GM12878 (cell line): ENCODE data around the gene ZNF280D. TPM values are rescaled to one million over a fixed set of nuclear protein-coding genes. Genes with fewer than 3 reads are reported as not detected.

Experiments used
- ATAC-seq: fragments of 200-7000 bp; cut with Tn5 transposase; 3 replicates; pipeline ENCODE4 v1.9.1; 2020; ENCODE audit warnings: mild to moderate bottlenecking, moderate library complexity
- BruUV-seq: library from RNA; stranded (reverse); fragments of 400-500 nt; replicated peaks from 2 replicates; lab custom pipeline; 2021; lab: Mats Ljungman, UMichigan
- CTCF ChIA-PET: fragments of 300-600 bp; sonication (Branson Sonifier 250); formaldehyde crosslinking; extraction: SDS; loops from one replicate; lab custom pipeline; 2021; ENCODE audit warnings: inconsistent platforms; lab: Yijun Ruan, JAX
- POLR2A ChIA-PET: fragments of 350-600 bp; formaldehyde crosslinking; extraction: SDS; loops from one replicate; lab custom pipeline; 2021; ENCODE audit warnings: inconsistent platforms; lab: Charles Lee
- RAD21 ChIA-PET: fragments of 300-600 bp; sonication (Branson Sonifier 250); formaldehyde crosslinking; loops from one replicate; lab custom pipeline; 2023; ENCODE audit warnings: antibody characterized with exemption; ENCODE audit not compliant: unreplicated experiment; lab: Charles Lee
- SMC1A ChIA-PET: fragments of 300-600 bp; sonication (Branson Sonifier 250); formaldehyde crosslinking; loops from one replicate; lab custom pipeline; 2023; ENCODE audit not compliant: unreplicated experiment, uncharacterized antibody; lab: Charles Lee
- DNase-seq: peaks from one replicate; pipeline ENCODE4 v3.0.0-alpha.2; 2011; ENCODE audit warnings: low read depth, low spot score
- FAIRE-seq: peaks from 3 replicates; lab custom pipeline; 2011; peaks lifted over from hg19 to GRCh38; lab: Jason Lieb, UNC
- H2AFZ ChIP-seq: 2 replicates; pipeline ENCODE4 v1.6.0; 2011; ENCODE audit warnings: low read depth, low read length, control low read depth; ENCODE audit not compliant: control insufficient read depth
- H3K27ac ChIP-seq: 2 replicates; pipeline ENCODE4 v1.5.1; 2011; ENCODE audit warnings: control low read depth; ENCODE audit not compliant: control insufficient read depth, insufficient read depth
- H3K27me3 ChIP-seq, 2 experiments: replicated peaks in 1 of 2; 2 replicates each; pipeline versions ENCODE4 v1.6.0 to v1.6.1; 2011; ENCODE audit warnings: low read length in 1 of 2; ENCODE audit not compliant: control insufficient read depth in 2 of 2, insufficient read depth in 2 of 2
- H3K36me3 ChIP-seq, 2 experiments: 2 replicates each; pipeline ENCODE4 v1.5.1; 2011; ENCODE audit warnings: low read length in 1 of 2; ENCODE audit not compliant: control insufficient read depth in 2 of 2, insufficient read depth in 2 of 2
- H3K4me1 ChIP-seq: 2 replicates; pipeline ENCODE4 v1.6.1; 2011; ENCODE audit warnings: mild to moderate bottlenecking, low read length, moderate library complexity, mixed read lengths; ENCODE audit not compliant: control insufficient read depth, insufficient read depth
- H3K4me2 ChIP-seq: 2 replicates; pipeline ENCODE4 v1.6.0; 2011; ENCODE audit warnings: control low read depth; ENCODE audit not compliant: control insufficient read depth, insufficient read depth
- H3K4me3 ChIP-seq: fragments of 200-600 bp; sonication (generic); 2 replicates; pipeline ENCODE4 v1.5.1; 2016
- H3K79me2 ChIP-seq: 2 replicates; pipeline ENCODE4 v1.6.0; 2011; ENCODE audit warnings: low read length; ENCODE audit not compliant: control insufficient read depth, insufficient read depth
- H3K9ac ChIP-seq: 2 replicates; pipeline ENCODE4 v1.8.0; 2011; ENCODE audit warnings: low read length, control low read depth, mixed read lengths; ENCODE audit not compliant: control insufficient read depth, insufficient read depth
- H3K9me3 ChIP-seq: replicated peaks from 3 replicates; pipeline ENCODE4 v1.5.1; 2011; ENCODE audit warnings: mild to moderate bottlenecking, low read length; ENCODE audit not compliant: control insufficient read depth, insufficient read depth
- H4K20me1 ChIP-seq: 2 replicates; pipeline ENCODE4 v1.6.0; 2011; ENCODE audit not compliant: control insufficient read depth, insufficient read depth
- FOXM1 ChIP-seq: IDR thresholded peaks from 2 replicates; pipeline ENCODE4 v1.6.1; 2012; ENCODE audit warnings: low read depth, mild to moderate bottlenecking, inconsistent platforms, low read length, moderate library complexity
- IRF4 ChIP-seq: IDR thresholded peaks from 2 replicates; pipeline ENCODE4 v1.6.1; 2011; ENCODE audit warnings: low read depth, low read length
- NFYA ChIP-seq: IDR thresholded peaks from 2 replicates; pipeline ENCODE4 v1.6.1; 2011; ENCODE audit warnings: low read depth, mild to moderate bottlenecking, low read length, improper control_type of control experiment, borderline replicate concordance
- NR2C2 ChIP-seq: IDR thresholded peaks from 2 replicates; pipeline ENCODE4 v1.6.1; 2011; ENCODE audit warnings: borderline replicate concordance, low read depth; ENCODE audit not compliant: control insufficient read depth, insufficient read length
- PAX5 ChIP-seq: IDR thresholded peaks from 2 replicates; pipeline ENCODE4 v1.6.1; 2011; ENCODE audit warnings: low read depth, low read length, borderline replicate concordance
- POLR2AphosphoS2 ChIP-seq: IDR thresholded peaks from 2 replicates; pipeline ENCODE4 v1.6.1; 2011; ENCODE audit warnings: low read depth, mild to moderate bottlenecking, low read length, improper control_type of control experiment, moderate library complexity
- SMC3 ChIP-seq: IDR thresholded peaks from 2 replicates; pipeline ENCODE4 v1.6.1; 2011; ENCODE audit warnings: low read length, improper control_type of control experiment, borderline replicate concordance
- SPI1 ChIP-seq: IDR thresholded peaks from 2 replicates; pipeline ENCODE4 v1.6.1; 2011; ENCODE audit warnings: low read depth, mild to moderate bottlenecking, low read length, moderate library complexity, borderline replicate concordance; ENCODE audit not compliant: insufficient read depth
- STAT3 ChIP-seq: IDR thresholded peaks from 2 replicates; pipeline ENCODE4 v1.6.1; 2011; ENCODE audit warnings: low read depth, low read length, improper control_type of control experiment
- TAF1 ChIP-seq: IDR thresholded peaks from 2 replicates; pipeline ENCODE4 v1.6.1; 2011; ENCODE audit warnings: mild to moderate bottlenecking, low read depth, low read length, borderline replicate concordance
- YY1 ChIP-seq: IDR thresholded peaks from 2 replicates; pipeline ENCODE4 v1.6.1; 2011; ENCODE audit warnings: low read depth, mild to moderate bottlenecking, low read length
- ZNF217 ChIP-seq: fragments of 450-650 bp; IDR thresholded peaks from 2 replicates; pipeline ENCODE4 v1.6.1; 2017; ENCODE audit warnings: antibody characterized with exemption, mild to moderate bottlenecking
- in situ Hi-C: fragments of 300-500 bp; cut with MboI; formaldehyde crosslinking; loops from 9 replicates; pipeline ENCODE4 v1.14.3; 2018; ENCODE audit warnings: mixed read lengths
- intact Hi-C: fragments of 100-400 bp; cut with micrococcal nuclease; formaldehyde crosslinking; loops from one replicate; pipeline ENCODE4 v1.14.2; 2022; ENCODE audit not compliant: unreplicated experiment
- polyA plus RNA-seq, 11 experiments: library from polyadenylated mRNA; depleted of rRNA in 4 of 11; unstranded in 6 of 11; stranded (reverse) in 5 of 11; fragments of >200 nt; fragmentation: Nextera tagmentation in 4 of 11; fragmentation: Illumina TruSeq in 1 of 11; extraction: Ambion mirVana in 4 of 11; extraction: Trizol in 1 of 11; gene quantifications; 1 replicate in 1 of 11; 2 replicates in 10 of 11; pipeline versions ENCODE4 v1.2.1 to v1.2.3, GENCODE V29; 2011 to 2016; ENCODE audit warnings: inconsistent platforms in 2 of 11, missing spikeins in 2 of 11, low read depth in 1 of 11
- total RNA-seq, 4 experiments: library from RNA; depleted of rRNA in 3 of 4; stranded (reverse); fragments of >200 nt in 3 of 4; fragmentation: Illumina TruSeq in 1 of 4; extraction: Trizol in 1 of 4; gene quantifications; 2 replicates each; pipeline versions ENCODE4 v1.2.1 to v1.2.3, GENCODE V29; 2013 to 2021
- TF ChIP-seq, protein P1 (sequence below): fragments of 450-650 bp; IDR thresholded peaks from 2 replicates; pipeline ENCODE4 v1.6.1; 2017; ENCODE audit warnings: low read depth, mild to moderate bottlenecking, moderate library complexity
- TF ChIP-seq, protein P2 (sequence below): fragments of 450-650 bp; IDR thresholded peaks from 2 replicates; pipeline ENCODE4 v1.6.1; 2017; ENCODE audit warnings: mild to moderate bottlenecking, moderate library complexity

ZNF280D gene
- total and polyA plus RNA-seq, 10 of the 15 experiments (the other 5 are each of a cell fraction or from before 2014, with no cell fraction given) = 5.6 to 18.6 (median 8.6) TPM

GRCh38 chr15:56672721-56673120, 60.6 kb downstream of the ZNF280D start:
- Histone ChIP-seq H4K20me1 (no peaks in the 10 kb centered on the region), H3K27me3 (no peaks in the 10 kb centered on the region), H3K4me3 (no peak overlapping the region), H3K27ac (no peak overlapping the region), H3K79me2 (no peaks in the 10 kb centered on the region), H3K4me2 (no peak overlapping the region), H3K4me1 (no peaks in the 10 kb centered on the region), H3K9ac (no peak overlapping the region), H3K36me3 (no peaks in the 10 kb centered on the region; a peak in 1 of 4 replicates), H2AFZ (no peak overlapping the region), H3K9me3 (no peaks in the 10 kb centered on the region)
- ChIA-PET SMC1A (no interaction called here), CTCF (no interaction called here), RAD21 (no interaction called here), POLR2A (no interaction called here)
- BruUV-seq = no TSS peak
- no peak for DNase-seq
- FAIRE-seq = peak; percentile 13
- TF ChIP-seq, protein P1, sequence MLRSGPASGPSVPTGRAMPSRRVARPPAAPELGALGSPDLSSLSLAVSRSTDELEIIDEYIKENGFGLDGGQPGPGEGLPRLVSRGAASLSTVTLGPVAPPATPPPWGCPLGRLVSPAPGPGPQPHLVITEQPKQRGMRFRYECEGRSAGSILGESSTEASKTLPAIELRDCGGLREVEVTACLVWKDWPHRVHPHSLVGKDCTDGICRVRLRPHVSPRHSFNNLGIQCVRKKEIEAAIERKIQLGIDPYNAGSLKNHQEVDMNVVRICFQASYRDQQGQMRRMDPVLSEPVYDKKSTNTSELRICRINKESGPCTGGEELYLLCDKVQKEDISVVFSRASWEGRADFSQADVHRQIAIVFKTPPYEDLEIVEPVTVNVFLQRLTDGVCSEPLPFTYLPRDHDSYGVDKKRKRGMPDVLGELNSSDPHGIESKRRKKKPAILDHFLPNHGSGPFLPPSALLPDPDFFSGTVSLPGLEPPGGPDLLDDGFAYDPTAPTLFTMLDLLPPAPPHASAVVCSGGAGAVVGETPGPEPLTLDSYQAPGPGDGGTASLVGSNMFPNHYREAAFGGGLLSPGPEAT = no peak
- TF ChIP-seq TAF1 (no peak), IRF4 (no peak), SMC3 (no peak), NFYA (no peak), NR2C2 (no peak), SPI1 (no peak), POLR2AphosphoS2 (no peak), FOXM1 (no peak), PAX5 (no peak), STAT3 (no peak), ZNF217 (no peak), YY1 (no peak)
- TF ChIP-seq, protein P2, sequence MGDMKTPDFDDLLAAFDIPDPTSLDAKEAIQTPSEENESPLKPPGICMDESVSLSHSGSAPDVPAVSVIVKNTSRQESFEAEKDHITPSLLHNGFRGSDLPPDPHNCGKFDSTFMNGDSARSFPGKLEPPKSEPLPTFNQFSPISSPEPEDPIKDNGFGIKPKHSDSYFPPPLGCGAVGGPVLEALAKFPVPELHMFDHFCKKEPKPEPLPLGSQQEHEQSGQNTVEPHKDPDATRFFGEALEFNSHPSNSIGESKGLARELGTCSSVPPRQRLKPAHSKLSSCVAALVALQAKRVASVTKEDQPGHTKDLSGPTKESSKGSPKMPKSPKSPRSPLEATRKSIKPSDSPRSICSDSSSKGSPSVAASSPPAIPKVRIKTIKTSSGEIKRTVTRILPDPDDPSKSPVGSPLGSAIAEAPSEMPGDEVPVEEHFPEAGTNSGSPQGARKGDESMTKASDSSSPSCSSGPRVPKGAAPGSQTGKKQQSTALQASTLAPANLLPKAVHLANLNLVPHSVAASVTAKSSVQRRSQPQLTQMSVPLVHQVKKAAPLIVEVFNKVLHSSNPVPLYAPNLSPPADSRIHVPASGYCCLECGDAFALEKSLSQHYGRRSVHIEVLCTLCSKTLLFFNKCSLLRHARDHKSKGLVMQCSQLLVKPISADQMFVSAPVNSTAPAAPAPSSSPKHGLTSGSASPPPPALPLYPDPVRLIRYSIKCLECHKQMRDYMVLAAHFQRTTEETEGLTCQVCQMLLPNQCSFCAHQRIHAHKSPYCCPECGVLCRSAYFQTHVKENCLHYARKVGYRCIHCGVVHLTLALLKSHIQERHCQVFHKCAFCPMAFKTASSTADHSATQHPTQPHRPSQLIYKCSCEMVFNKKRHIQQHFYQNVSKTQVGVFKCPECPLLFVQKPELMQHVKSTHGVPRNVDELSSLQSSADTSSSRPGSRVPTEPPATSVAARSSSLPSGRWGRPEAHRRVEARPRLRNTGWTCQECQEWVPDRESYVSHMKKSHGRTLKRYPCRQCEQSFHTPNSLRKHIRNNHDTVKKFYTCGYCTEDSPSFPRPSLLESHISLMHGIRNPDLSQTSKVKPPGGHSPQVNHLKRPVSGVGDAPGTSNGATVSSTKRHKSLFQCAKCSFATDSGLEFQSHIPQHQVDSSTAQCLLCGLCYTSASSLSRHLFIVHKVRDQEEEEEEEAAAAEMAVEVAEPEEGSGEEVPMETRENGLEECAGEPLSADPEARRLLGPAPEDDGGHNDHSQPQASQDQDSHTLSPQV = no peak
- in situ Hi-C loops = no loop called here
- intact Hi-C loops = no loop called here
- no peak for ATAC-seq
